NCI-H1092 treated with DMSO at 0.1 percent for 48 hours (cell line): Measurements from ENCODE around the gene PLIN4.

Experiments
- DNase-seq: peaks from one replicate; lab custom pipeline; 2025; lab: John Stamatoyannopoulos, UW

PLIN4 gene

GRCh38 chr19:4506449-4507149 lies 11.7 kb downstream of the PLIN4 start:
- DNase-seq, result no peak

- no peak for DNase-seq
These were observed 12.5 kb downstream of the PLIN4 start for GRCh38 chr19:4505570-4506448.

- DNase-seq, result no peak
These were observed 13.3 kb downstream of the PLIN4 start for GRCh38 chr19:4504891-4505569.

- DNase-seq, result no peak
These were observed 14.0 kb downstream of the PLIN4 start for GRCh38 chr19:4504297-4504701.

- no peak for DNase-seq
These were observed 14.5 kb downstream of the PLIN4 start for GRCh38 chr19:4503825-4504170.

- DNase-seq, result no peak
These were observed 15.0 kb downstream of the PLIN4 start for GRCh38 chr19:4503132-4503824.

GRCh38 chr19:4502282-4503131 lies 15.8 kb downstream of the PLIN4 start:
- no peak for DNase-seq

- no peak for DNase-seq
These were observed 16.6 kb downstream of the PLIN4 start for GRCh38 chr19:4501691-4502090.

- no peak for DNase-seq
These were observed 17.3 kb downstream of the PLIN4 start for GRCh38 chr19:4500841-4501591.

- DNase-seq, result no peak
These were observed 18.4 kb downstream of the PLIN4 start for GRCh38 chr19:4499855-4500254.

- DNase-seq, result no peak
These were observed 19.0 kb downstream of the PLIN4 start for GRCh38 chr19:4499318-4499717.

GRCh38 chr19:4498694-4499093 lies 19.6 kb downstream of the PLIN4 start:
- no peak for DNase-seq

GRCh38 chr19:4497770-4498389 lies 20.4 kb downstream of the PLIN4 start:
- no peak for DNase-seq

GRCh38 chr19:4496304-4496703 lies 22.0 kb downstream of the PLIN4 start:
- no peak for DNase-seq

GRCh38 chr19:4495471-4495870 lies 22.8 kb downstream of the PLIN4 start:
- no peak for DNase-seq

- no peak for DNase-seq
These were observed 23.6 kb downstream of the PLIN4 start for GRCh38 chr19:4494691-4495064.

GRCh38 chr19:4493929-4494690 lies 24.2 kb downstream of the PLIN4 start:
- DNase-seq, result no peak

- DNase-seq, result no peak
These were observed 25.0 kb downstream of the PLIN4 start for GRCh38 chr19:4493104-4493928.
